ENCODE measurements around the gene AHCTF1.
"Not testable (repeated sequence)": the region's sequence is repeated elsewhere in the genome, so short reads cannot be mapped to it uniquely, and the experiment has no call there.

The AHCTF1 gene

DNA sequence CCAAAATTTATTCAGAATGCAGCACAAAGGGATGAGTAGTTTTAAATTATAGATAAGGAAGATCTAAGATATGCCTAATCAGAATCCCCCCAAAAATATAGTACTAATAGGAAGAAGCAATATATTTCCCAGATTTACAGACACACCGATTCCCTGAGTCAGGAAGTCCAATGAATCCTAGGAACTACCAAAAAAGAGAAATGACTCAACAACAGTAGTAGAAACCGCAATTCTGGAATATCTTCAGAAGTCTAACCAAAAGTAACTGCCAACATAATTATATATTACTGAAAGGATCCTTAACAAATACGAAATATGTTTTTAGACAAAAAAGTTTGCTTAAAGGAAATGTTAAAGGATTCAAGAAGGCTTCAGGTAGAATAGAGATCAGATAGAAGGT lies 10.3 kb downstream of the AHCTF1 start:
- DNase-seq, result no peak

DNA sequence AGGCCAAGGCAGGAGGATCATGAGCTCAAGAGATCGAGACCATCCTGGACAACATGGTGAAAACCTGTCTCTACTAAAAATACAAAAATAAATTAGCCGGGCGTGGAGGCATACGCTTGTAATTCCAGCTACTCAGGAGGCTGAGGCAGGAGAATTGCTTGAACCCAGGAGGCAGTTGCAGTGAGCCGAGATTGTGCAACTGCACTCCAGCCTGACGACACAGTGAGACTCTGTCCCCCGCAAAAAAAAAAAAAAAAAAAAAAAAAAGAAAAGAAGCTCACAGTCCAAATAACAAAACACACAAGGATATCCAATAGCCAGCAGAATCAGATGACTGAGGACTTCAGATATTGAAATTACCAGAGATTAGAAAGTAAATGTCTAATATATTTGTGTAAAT lies 11.8 kb downstream of the AHCTF1 start:
- peak in 2 of 4 experiments; percentile 13 to 23 for DNase-seq

DNA sequence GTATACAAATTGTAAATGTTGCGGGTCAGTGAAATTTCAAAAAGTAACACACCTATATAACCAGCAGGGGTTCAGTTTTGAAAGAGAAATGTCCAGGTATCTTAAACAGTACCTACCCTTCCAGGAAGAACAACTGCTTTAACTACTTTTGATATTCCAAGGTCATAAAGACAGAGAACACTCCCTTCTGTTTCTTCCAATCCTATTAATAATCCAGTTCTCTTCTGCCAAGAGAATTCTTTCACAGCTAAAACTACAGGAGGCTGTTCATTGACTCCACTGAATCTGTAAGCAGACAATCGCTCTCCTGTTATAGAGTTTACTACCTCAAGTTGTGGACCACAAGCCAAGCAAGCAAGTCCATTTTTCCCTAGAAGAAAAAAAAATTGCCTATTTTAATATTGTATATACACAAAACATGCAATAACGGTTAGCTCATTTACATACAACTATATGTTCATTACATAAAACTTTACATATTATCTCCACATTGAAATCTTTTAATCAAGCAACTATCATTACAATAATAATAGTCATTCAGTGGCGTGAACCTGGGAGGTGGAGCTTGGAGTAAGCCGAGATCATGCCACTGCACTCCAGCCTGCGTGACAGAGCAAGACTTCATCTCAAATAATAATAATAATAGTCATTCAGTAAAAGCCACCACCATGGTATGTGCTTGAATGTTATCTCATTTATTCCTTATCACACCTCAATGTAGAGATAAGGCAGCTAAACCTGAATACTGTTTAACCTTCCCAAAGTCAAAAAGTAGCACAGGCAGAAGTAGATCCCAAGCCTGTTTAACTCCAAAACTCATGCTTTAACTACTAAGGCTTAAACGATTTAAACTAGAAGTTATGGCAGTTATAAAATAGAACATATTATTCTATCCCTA lies 15.5 kb downstream of the AHCTF1 start:
- not testable (repeated sequence) for DNase-seq

DNA sequence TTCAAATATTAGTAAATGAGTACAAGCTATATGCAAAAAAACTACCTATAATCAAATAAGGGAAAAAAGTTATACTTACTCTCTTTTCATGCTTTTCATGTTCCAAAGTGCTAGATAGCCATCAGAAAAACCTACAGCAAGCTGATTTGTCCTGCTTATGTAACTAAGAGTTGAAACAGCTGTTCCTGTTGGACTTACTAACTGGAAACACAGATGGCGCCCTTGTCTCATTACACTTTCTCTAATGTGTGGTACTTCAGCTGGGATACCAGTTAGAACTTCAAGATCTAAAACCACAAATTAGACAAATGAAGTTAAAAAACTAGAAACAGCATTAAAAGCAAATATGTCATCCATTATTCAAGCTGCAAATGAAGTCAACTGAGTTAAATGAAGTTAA lies 24.3 kb downstream of the AHCTF1 start:
- DNase-seq, result peak; percentile 51 to 79 (median 68)

DNA sequence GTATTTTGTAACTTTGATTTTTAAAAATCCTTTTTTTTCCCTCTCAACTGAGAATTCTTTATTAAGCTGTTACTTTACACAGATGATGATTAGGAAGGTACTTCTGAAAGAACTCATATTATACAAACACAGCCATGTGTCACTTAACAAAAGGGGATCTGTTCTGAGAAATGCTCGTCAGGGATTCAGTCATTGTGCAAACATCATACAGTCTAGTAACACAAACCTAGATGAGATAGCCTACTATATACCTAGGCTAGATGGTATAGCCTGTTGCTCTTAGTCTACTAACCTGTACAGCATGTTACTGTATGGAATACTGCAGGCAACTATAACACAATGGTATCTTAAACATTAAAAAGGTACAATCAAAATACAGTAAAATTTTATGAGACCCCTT lies 24.9 kb downstream of the AHCTF1 start:
- DNase-seq, result no peak

DNA sequence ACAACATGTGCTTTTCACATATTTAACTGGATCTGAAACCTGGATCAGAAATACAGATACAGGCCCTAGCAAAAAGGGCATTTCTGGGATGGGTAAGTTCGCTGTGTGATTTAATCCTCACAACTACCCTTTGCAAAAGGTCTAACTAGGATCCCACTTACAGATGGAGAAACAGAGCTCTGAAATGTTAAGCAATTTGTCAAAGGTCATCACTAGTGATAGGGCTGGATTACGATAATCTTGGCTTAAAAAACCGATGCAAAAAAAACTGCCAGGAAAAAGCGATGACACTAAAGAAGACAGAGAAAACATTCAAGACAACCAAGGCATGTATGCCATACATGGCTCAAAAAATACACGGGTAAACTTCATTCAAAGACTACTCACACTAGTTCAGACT lies 29.9 kb downstream of the AHCTF1 start:
- DNase-seq, result no peak

DNA sequence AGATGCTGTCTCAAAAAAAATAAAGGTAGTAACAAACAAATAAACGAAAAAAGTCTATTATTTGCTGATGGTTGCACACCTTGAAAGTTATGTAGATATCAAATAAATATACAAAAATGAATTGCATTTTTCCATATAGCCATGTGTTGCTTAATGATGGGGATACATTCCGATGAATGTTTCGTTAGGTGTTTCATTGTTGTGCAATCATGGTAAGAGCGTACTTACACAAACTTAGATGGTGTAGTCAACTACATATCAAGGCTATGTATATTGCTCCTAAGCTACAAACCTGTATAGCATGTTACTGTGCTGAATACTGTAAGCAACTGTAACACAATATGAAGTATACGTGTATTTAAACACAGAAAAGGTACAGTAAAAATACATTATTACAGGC lies 34.4 kb downstream of the AHCTF1 start:
- DNase-seq, result no peak

DNA sequence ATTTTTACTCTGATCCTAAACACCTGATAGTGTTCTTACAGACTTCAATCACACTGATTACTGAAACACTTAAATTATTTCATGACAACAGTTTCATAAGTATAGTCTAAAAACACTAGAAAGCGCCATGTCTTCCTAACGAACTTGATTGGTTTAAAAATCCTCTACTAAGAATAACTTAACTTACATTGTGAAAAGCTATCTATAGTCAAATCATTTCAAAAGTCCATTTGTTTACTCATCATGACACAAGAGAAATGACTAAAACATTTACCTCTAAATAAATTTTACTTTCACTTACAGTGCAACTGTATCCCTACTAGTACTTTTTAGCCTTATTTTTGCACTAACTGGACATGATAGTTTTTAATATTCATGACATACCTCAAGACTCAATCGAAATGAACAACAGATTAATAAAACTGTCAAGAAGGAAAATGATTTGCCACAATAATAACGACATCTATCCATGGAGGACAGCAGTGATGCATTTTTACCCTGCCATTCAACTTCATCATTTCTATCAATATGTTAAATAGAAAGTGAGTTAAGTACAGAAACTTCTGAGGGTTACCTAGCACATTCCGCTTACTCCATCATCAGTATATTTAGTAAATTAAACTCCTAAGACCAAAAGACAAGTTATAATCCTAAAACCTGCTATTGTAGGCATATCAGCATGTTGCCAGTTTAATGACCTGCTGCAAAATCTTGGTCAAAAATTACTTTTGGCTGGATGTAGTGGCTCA lies 38.4 kb downstream of the AHCTF1 start:
- DNase-seq, result no peak

- no peak for DNase-seq
Observed at GRCh38 chr1:246891105-246891504, 40.6 kb downstream of the AHCTF1 start.

DNA sequence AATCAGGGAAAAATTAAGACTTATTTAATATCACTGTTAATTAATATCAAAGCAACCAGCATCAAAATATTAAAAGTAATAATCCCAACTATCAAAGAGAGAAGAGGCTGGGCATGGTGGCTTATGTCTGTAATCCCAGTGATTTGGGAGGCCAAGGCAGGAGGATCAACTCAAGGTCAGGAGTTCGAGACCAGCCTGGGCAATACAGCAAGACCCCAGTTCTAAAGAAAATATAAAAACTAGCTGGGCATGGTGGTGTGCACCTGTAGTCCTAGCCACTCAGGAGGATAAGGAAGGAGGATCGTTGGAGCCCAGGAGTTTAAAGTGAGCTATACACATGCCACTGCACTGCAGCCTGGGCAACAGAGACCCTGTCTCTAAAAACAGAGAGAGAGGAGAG lies 43.2 kb downstream of the AHCTF1 start:
- no peak for DNase-seq

GRCh38 chr1:246885389-246885788 lies 46.4 kb downstream of the AHCTF1 start:
- DNase-seq, result not testable (repeated sequence)

GRCh38 chr1:246878551-246878950 lies 53.2 kb downstream of the AHCTF1 start:
- no peak for DNase-seq

- no peak for DNase-seq
Observed at GRCh38 chr1:246876431-246876830, 55.3 kb downstream of the AHCTF1 start.

GRCh38 chr1:246875041-246876026 lies 56.4 kb downstream of the AHCTF1 start:
- DNase-seq, result peak in 1 of 4 experiments; percentile 5

GRCh38 chr1:246865921-246866320 lies 65.8 kb downstream of the AHCTF1 start:
- no peak for DNase-seq

DNA sequence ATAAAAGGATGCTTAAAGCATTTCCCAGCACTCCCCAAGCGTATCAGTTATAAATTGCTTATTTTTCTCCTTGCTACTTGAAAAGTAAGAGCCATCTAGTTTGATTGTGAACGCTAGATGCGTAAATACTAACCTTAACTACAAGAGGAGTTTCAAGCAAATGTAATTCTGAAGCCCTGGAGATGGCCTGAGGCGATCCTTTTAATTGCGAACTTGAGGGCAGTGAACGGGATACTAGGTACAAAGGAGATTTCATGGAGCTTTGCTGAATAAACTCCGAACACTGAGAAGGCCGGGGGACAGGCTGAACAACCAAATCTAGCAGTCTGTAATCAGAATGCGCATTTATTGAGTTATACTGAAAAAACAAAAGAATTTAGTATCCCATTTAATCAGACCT lies 68.0 kb downstream of the AHCTF1 start:
- DNase-seq, result not testable (repeated sequence)

DNA sequence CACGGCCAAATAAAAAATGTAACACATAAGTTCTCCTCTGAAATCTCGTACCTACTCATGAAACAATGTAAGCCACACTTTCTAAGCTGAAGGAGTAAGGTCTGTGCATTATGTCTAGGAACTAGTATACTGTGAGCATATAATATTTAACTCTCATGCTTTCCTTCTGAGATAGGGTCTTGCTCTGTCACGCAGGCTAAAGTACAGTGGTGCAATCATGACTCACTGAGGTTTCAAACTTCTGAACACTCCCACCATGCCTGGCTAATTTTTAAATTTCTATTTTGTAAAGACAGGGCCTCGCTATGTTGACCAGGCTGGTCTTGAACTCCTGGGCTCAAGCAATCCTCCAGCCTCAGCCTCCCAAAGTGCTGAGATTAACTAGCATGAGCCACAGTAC lies 71.3 kb downstream of the AHCTF1 start:
- no peak for DNase-seq

GRCh38 chr1:246856371-246856770 lies 75.4 kb downstream of the AHCTF1 start:
- DNase-seq, result peak; percentile 26 to 71 (median 58)

DNA sequence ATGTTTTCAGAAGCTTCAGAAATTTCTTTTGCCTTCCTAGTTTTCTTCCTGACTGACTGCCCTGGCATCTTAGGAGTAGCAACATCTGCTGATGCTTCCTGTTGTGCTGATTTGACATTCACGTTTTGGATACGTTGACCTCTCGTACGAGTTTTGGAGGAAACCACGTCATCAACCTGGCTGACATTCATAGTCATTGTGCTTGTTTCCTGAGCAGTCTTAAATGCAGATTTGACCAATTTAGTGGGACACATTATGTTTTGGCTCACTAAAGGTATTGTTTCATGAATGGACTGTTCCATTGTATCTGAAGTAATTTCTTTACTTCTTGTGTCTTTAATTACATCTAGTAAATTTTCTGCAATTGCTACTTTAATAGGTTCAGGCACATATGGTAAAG lies 81.1 kb downstream of the AHCTF1 start:
- not testable (repeated sequence) for DNase-seq

DNA sequence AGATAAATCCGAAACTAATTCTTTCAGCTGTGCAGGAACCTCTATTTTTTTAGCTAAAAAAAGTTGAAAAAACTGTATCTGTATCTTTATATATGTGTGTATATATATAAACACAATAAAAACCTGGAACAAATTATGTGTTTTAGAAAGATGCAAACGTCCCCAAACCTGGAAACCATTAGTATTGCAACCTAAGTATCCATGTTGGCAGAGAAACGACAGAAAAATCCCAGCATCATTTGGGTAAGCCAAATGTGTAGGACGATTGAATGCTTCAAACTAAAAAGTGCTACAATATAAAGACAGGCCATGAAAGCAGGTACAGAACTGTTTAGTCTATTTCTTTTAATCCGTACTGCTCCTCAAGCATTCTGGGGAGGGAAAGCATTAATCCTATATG lies 87.9 kb downstream of the AHCTF1 start:
- DNase-seq, result no peak

DNA sequence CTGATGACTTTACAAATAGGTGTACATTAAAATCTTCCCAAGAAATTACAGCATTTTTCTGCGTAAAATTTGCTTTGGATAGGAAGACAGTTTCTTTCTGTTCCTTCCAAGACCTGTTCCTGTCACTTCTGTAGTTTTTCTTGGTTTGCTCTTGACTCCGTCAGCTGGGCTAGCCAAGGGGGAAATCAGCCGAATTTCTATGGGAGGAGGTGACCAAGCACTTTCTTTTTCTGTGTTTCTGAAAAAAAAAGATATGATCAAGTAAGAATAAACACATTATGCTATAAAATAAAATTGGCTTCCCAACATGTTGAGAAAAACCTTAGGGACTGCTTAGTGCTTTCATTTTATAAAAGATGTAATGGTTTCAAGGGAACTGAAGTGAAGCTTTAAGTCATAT lies 91.0 kb downstream of the AHCTF1 start:
- DNase-seq, result not testable (repeated sequence)

DNA sequence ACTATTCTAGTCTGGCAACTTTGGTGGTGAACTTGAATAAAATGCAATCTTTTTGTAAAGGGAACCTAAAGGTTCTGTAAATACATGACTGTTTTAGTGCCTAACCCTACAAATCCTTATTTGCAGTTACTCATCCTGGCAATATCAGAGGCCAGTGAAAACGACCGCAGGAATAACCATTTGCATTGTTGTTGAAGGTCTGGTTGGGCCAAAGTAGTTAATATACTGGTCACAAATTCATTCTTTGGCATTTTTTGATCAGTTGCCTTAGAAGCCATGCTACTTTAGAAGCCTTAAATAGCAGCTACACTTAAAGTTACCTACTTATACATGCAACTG lies 93.7 kb downstream of the AHCTF1 start:
- no peak for DNase-seq
